ENCODE data around the gene SAFB. TPM values are rescaled to one million over a fixed set of nuclear protein-coding genes. Genes with fewer than 3 reads are reported as not detected.

SAFB gene
- total RNA-seq, 4 donors from 2014 or later, result 39.7 to 73.6 (median 65.2) TPM

GRCh38 chr19:5666921-5667610 is 44.2 kb downstream of the SAFB start:
- WGBS, 2 donors (ENCODE audit: low coverage in 1 of 2), result 76% methylated on average over 3 of the region's 26 CpGs; no CpG with 5 or more reads in 1 of the 2 donors
- H3K4me3 ChIP-seq, result no peak overlapping the region
- H3K27ac ChIP-seq, result no peak overlapping the region
- no peak for ATAC-seq
- H3K4me1 ChIP-seq, result no peaks in the 10 kb centered on the region
- no peak for TF ChIP-seq POLR2AphosphoS5 (IDR thresholded peaks at IDR 0.05)
- no peak for TF ChIP-seq CTCF (IDR thresholded peaks at IDR 0.05)
- no peak for TF ChIP-seq POLR2A (IDR thresholded peaks at IDR 0.05)
- no peak for TF ChIP-seq EP300 (IDR thresholded peaks at IDR 0.05)
- no peaks in the 10 kb centered on the region for H3K9me3 ChIP-seq
- no peaks in the 10 kb centered on the region for H3K27me3 ChIP-seq
- H3K36me3 ChIP-seq, result peaks cover 0 to 94% of the 10 kb centered on the region in 2 donors

- Histone ChIP-seq H3K4me1 (no peaks in the 10 kb centered on the region), H3K4me3 (no peak overlapping the region), H3K27ac (no peak overlapping the region), H3K36me3 (peaks cover 0 to 87% of the 10 kb centered on the region in 2 donors), H3K9me3 (no peaks in the 10 kb centered on the region), H3K27me3 (no peaks in the 10 kb centered on the region)
- ATAC-seq, result no peak
- TF ChIP-seq CTCF (IDR thresholded peaks at IDR 0.05), result no peak
- TF ChIP-seq POLR2A (IDR thresholded peaks at IDR 0.05), result no peak
- TF ChIP-seq EP300 (IDR thresholded peaks at IDR 0.05), result no peak
- no peak for TF ChIP-seq POLR2AphosphoS5 (IDR thresholded peaks at IDR 0.05)
- 100% methylated on average over 1 of the region's 22 CpGs; no CpG with 5 or more reads in 1 of the 2 donors for WGBS, 2 donors (ENCODE audit: low coverage in 1 of 2)
Measured at GRCh38 chr19:5667751-5668271, 44.9 kb downstream of the SAFB start.

GRCh38 chr19:5669212-5669611 is 46.3 kb downstream of the SAFB start:
- ATAC-seq, result no peak
- H3K4me3 ChIP-seq, result no peak overlapping the region
- H3K4me1 ChIP-seq, result no peaks in the 10 kb centered on the region
- 84% methylated on average over 7 of the region's 11 CpGs; no CpG with 5 or more reads in 1 of the 2 donors for WGBS, 2 donors (ENCODE audit: low coverage in 1 of 2)
- H3K27ac ChIP-seq, result no peak overlapping the region
- no peak for TF ChIP-seq CTCF (IDR thresholded peaks at IDR 0.05)
- TF ChIP-seq EP300 (IDR thresholded peaks at IDR 0.05), result no peak
- no peak for TF ChIP-seq POLR2A (IDR thresholded peaks at IDR 0.05)
- TF ChIP-seq POLR2AphosphoS5 (IDR thresholded peaks at IDR 0.05), result no peak
- H3K9me3 ChIP-seq, result no peaks in the 10 kb centered on the region
- no peaks in the 10 kb centered on the region for H3K27me3 ChIP-seq
- H3K36me3 ChIP-seq, result peaks cover 0 to 73% of the 10 kb centered on the region in 2 donors

GRCh38 chr19:5671600-5671999 is 48.7 kb downstream of the SAFB start:
- Histone ChIP-seq H3K4me3 (no peak overlapping the region), H3K27me3 (no peaks in the 10 kb centered on the region), H3K9me3 (no peaks in the 10 kb centered on the region), H3K36me3 (peaks cover 0 to 49% of the 10 kb centered on the region in 2 donors), H3K4me1 (no peaks in the 10 kb centered on the region), H3K27ac (no peak overlapping the region)
- TF ChIP-seq CTCF (IDR thresholded peaks at IDR 0.05), result no peak
- WGBS, 2 donors (ENCODE audit: low coverage in 1 of 2), result 100% methylated on average over 1 of the region's 7 CpGs; no CpG with 5 or more reads in 1 of the 2 donors
- ATAC-seq, result no peak

Measured in gastroesophageal sphincter (tissue), 4 donors.